ENCODE data around the gene GPC6.

- TF ChIP-seq CTCF (IDR thresholded peaks at IDR 0.05; ENCODE audit: low read depth, low read length) (no peak), EZH2phosphoT487 (IDR thresholded peaks at IDR 0.05; ENCODE audit: low read depth) (no peak)
Measured at GRCh38 chr13:93412676-93413075, 186.1 kb downstream of the GPC6 start.
